ENCODE results near the gene TMEM240. TPM values are rescaled to one million over a fixed set of nuclear protein-coding genes. Genes with fewer than 3 reads are reported as not detected.

The TMEM240 gene
- total RNA-seq, 4 donors from 2014 or later, result 1.3 to 5.1 (median 3.2) TPM; not detected in 1

GRCh38 chr1:1547476-1547875 is 7.1 kb upstream of the TMEM240 start:
- TF ChIP-seq, protein P1, sequence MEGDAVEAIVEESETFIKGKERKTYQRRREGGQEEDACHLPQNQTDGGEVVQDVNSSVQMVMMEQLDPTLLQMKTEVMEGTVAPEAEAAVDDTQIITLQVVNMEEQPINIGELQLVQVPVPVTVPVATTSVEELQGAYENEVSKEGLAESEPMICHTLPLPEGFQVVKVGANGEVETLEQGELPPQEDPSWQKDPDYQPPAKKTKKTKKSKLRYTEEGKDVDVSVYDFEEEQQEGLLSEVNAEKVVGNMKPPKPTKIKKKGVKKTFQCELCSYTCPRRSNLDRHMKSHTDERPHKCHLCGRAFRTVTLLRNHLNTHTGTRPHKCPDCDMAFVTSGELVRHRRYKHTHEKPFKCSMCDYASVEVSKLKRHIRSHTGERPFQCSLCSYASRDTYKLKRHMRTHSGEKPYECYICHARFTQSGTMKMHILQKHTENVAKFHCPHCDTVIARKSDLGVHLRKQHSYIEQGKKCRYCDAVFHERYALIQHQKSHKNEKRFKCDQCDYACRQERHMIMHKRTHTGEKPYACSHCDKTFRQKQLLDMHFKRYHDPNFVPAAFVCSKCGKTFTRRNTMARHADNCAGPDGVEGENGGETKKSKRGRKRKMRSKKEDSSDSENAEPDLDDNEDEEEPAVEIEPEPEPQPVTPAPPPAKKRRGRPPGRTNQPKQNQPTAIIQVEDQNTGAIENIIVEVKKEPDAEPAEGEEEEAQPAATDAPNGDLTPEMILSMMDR (IDR thresholded peaks at IDR 0.05; ENCODE audit: low read depth), result no peak

DNA sequence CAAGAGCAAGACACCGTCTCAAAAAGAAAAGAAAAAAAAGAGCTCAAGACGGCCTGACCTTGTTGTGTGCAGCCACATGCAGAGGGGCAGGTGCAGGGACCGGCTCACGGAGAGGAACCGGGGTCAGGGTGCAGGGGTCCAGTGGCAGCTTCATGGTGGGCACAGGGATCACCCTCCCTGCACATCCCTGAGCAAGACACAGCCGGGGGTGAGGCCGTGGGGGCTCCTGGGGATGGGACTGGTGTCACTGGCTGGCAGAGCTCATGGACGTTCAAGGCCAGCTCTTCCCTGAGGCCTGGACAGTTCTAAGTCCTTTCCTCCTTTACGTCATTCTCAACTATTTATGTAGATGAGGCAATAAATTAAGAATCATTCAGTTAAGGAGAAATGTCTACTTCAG is 6.6 kb upstream of the TMEM240 start:
- TF ChIP-seq, protein P1 (IDR thresholded peaks at IDR 0.05; ENCODE audit: low read depth), result no peak

DNA sequence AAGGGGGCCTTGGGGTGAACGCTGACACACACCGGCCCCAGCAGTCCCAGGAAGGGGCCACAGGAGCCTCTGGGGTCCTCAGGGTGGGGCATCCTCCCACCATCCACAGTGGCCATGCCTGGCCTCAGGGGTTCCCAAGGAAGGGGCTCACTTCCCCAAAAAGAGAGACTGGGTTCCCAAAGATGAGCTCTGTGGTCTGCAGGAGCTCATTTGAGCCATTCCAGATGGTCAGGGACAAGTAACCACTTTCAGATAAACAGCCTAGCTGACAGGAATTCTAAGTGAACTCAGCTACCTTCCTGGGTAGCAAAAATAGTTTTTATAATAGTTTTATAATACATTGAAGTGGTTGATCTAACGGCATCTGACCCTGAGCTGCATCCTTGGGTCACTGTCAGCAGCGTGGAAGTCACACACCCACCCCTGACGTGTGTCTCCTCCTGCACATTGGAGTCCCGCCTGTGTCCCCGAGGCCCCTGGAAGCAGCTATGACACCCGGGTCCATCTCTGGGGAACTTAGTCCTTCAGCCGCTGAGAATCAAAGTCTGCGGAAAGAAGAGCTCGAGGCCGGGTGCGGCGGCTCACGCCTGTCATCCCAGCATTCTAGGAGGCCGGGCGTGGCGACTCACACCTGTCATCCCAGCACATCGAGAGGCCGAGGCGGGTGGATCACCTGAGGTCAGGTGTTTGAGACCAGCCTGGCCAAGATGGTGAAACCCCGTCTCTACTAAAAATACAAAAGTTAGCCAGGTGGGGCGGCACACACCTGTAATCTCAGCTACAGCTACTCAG is 5.7 kb upstream of the TMEM240 start:
- TF ChIP-seq, protein P1 (IDR thresholded peaks at IDR 0.05; ENCODE audit: low read depth), result no peak

GRCh38 chr1:1544544-1544943 is 4.1 kb upstream of the TMEM240 start:
- TF ChIP-seq, protein P1 (IDR thresholded peaks at IDR 0.05; ENCODE audit: low read depth), result no peak

DNA sequence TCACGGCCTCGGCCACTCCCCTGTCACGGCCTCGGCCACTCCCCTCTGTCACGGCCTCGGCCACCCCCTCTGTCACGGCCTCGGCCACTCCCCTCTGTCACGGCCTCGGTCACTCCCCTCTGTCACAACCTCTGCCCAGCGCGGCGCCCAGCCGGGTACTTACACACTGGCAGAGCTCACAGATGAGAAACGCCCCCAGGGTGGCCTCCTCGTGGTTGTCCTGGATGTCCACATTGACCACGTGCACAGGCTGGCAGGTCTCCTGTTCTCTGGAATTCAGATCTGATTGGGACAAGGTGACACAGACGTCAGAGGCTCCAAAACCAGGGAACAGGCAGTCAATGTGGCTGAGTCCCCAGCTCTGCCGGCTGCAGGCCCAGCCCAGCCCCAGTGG is 3.3 kb upstream of the TMEM240 start:
- TF ChIP-seq, protein P1 (IDR thresholded peaks at IDR 0.05; ENCODE audit: low read depth), result no peak

DNA sequence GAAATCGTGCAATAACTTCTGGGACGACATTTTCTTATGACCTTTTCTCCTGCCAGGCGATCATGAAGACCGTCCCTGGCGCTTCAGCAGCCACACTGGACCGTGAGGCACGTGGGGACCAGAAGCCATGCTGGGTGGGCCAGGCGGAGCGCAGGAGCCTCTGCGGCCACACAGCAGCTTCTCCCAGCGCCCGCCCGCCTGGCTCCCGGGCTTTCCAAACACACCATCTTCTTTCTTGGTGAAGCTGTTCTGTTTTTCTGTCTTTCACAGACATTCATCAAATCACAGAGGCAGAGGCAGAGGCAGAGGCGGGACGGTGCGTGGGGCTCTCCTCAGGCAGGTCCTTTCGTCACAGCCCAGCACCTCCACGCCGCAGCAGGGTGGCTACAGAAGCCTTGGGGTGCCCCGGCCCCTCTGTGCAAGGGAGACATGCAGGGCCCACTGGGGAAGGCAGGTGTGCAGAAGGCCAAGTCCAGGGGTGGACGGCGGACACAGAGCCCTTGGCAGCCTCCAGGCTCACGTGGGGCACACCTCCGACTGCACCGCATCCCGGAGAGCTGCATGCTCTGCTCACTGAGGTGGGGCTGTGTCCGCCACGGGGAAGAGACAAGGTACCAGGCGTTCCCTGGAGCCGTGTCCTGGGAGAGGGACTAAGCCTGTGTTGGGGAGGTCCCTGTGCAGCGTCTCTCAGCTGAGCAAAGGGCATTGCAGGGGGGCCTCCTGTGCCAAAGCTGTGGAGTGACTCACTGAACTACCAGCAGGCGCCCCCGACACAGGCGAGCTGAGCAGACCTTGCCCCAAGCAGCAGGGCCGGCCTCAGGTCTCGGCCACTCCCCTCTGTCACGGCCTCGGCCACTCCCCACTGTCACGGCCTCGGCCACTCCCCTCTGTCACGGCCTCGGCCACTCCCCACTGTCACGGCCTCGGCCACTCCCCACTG is 2.6 kb upstream of the TMEM240 start:
- TF ChIP-seq, protein P1 (IDR thresholded peaks at IDR 0.05; ENCODE audit: low read depth), result no peak
